DND-41 (cell line): ENCODE results near the gene LCE3B.

Experiments
- EZH2 ChIP-seq: IDR thresholded peaks from 3 replicates; pipeline ENCODE4 v1.6.1; 2012; ENCODE audit warnings: borderline replicate concordance, low read depth, mild to moderate bottlenecking, moderate library complexity, low read length, inconsistent platforms; ENCODE audit not compliant: severe bottlenecking
- TF ChIP-seq, protein P1 (sequence below): IDR thresholded peaks from 2 replicates; pipeline ENCODE4 v1.5.1; 2012; ENCODE audit warnings: borderline replicate concordance, low read length, moderate library complexity, mild to moderate bottlenecking; ENCODE audit not compliant: poor library complexity, severe bottlenecking; ENCODE audit errors: extremely low read depth

DNA sequence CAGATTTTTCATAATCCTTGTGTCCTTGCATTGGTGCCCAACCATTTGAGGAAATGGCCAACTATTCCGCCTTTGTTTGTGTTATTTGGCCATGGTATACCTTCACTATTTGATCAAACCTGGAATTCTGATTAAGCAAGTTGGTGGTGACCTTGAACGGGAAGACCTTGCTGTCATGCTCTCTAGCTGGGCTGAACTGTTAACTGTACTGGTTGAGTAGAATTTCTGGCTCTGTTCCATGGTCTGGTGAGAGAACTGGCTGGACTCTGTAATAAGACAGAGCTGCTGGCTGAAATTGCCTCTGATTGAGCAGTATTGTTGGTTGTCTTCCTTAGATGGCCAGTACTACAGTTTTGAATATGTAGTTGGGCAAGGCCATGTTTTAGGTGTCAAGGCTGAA is 16.6 kb upstream of the LCE3B start:
- TF ChIP-seq, protein P1, sequence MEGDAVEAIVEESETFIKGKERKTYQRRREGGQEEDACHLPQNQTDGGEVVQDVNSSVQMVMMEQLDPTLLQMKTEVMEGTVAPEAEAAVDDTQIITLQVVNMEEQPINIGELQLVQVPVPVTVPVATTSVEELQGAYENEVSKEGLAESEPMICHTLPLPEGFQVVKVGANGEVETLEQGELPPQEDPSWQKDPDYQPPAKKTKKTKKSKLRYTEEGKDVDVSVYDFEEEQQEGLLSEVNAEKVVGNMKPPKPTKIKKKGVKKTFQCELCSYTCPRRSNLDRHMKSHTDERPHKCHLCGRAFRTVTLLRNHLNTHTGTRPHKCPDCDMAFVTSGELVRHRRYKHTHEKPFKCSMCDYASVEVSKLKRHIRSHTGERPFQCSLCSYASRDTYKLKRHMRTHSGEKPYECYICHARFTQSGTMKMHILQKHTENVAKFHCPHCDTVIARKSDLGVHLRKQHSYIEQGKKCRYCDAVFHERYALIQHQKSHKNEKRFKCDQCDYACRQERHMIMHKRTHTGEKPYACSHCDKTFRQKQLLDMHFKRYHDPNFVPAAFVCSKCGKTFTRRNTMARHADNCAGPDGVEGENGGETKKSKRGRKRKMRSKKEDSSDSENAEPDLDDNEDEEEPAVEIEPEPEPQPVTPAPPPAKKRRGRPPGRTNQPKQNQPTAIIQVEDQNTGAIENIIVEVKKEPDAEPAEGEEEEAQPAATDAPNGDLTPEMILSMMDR: no peak
- no peak for TF ChIP-seq EZH2
